Adrenal gland (tissue), 12 donors: Measurements from ENCODE around the gene CADM1. TPM values are rescaled to one million over a fixed set of nuclear protein-coding genes. Genes with fewer than 3 reads are reported as not detected.

Experiments used
- DNase-seq, 7 donors: peaks; one replicate each; pipeline ENCODE4 v3.0.0-alpha.2; 2019 to 2020
- H3K27ac ChIP-seq, 5 donors: fragments of 200-600 bp; sonication (generic) in 4 of 5; 1 replicate in 3 of 5; 2 replicates in 2 of 5; pipeline versions ENCODE4 v1.5.1 to v1.8.0; 2016 to 2020; ENCODE audit warnings: mild to moderate bottlenecking in 1 of 5
- H3K27me3 ChIP-seq: fragments of 200-600 bp; 2 replicates; pipeline ENCODE4 v1.8.0; 2021
- H3K36me3 ChIP-seq, 2 donors: fragments of 200-600 bp; replicated peaks in 1 of 2; 1 replicate in 1 of 2; 2 replicates in 1 of 2; pipeline versions ENCODE4 v1.5.1 to v1.8.0; 2018 to 2022
- H3K4me1 ChIP-seq, 2 donors: fragments of 200-600 bp; replicated peaks in 1 of 2; 1 replicate in 1 of 2; 2 replicates in 1 of 2; pipeline versions ENCODE4 v1.5.1 to v1.8.0; 2018 to 2021
- H3K4me3 ChIP-seq, 4 donors: fragments of 200-600 bp; sonication (generic) in 3 of 4; one replicate each; pipeline ENCODE4 v1.5.1; 2016 to 2018
- H3K9me3 ChIP-seq, 3 donors: fragments of 200-600 bp; sonication (generic) in 1 of 3; replicated peaks in 1 of 3; 1 replicate in 2 of 3; 2 replicates in 1 of 3; pipeline versions ENCODE4 v1.5.1 to v1.8.0; 2016 to 2021
- CTCF ChIP-seq, 6 experiments: fragments of 450-650 bp in 4 of 6; fragments of 200-600 bp in 2 of 6; sonication (generic) in 1 of 6; IDR thresholded peaks; 1 replicate in 5 of 6; 2 replicates in 1 of 6; pipeline versions ENCODE4 v1.5.1 to v1.8.0; 2016 to 2021; ENCODE audit warnings: antibody characterized with exemption in 6 of 6, mild to moderate bottlenecking in 2 of 6, moderate library complexity in 1 of 6
- POLR2A ChIP-seq, 2 donors: fragments of 450-650 bp; IDR thresholded peaks; one replicate each; pipeline ENCODE4 v1.6.1; 2017; ENCODE audit warnings: antibody characterized with exemption in 2 of 2, mild to moderate bottlenecking in 2 of 2, moderate library complexity in 1 of 2
- WGBS, 4 donors: extraction: QIAGEN DNeasy Blood & Tissue Kit in 2 of 4; methylation state at CpG; one replicate each; pipeline versions ENCODE4 v1.1.5 to v1.1.7; 2013 to 2017; 5-methylcytosine and 5-hydroxymethylcytosine counted together
- intact Hi-C, 2 donors: fragments of 100-400 bp; cut with DNase I; formaldehyde crosslinking; loops; one replicate each; pipeline versions ENCODE4 v1.14.1 to v1.15.0; 2022 to 2023
- polyA plus RNA-seq, 3 donors: library from polyadenylated mRNA; stranded (reverse); fragments of 200-250 nt in 2 of 3; fragments of 350-450 nt in 1 of 3; fragmentation: Illumina TruSeq in 1 of 3; extraction: RNeasy Lipid Tissue Mini Kit (QIAGEN cat#74804) in 1 of 3; gene quantifications; one replicate each; pipeline ENCODE4 v1.2.3, GENCODE V29; 2013 to 2014
- total RNA-seq, 9 donors: library from RNA; depleted of rRNA in 4 of 9; stranded (reverse); fragments of >200 nt in 4 of 9; fragments of 120-200 nt in 1 of 9; fragmentation: NEBNext Ultra II Directional in 1 of 9; extraction: Animal tissue kit (Norgen Biotek cat#: 25700) in 1 of 9; gene quantifications; one replicate each; pipeline versions ENCODE4 v1.1.0 to v1.2.4, GENCODE V29; 2013 to 2023
- donor health status: healthy with polysubstance abuse.
- donor health status: Bipolar disorder and iron deficiency.
- donor health status: DM: yes; HTN: yes; CAD: no.
- donor health status: DM: no; HTN: no; CAD: no.
- donor health status: DM: no; HTN: no; CAD: no.
- donor health status: DM: yes; HTN: yes; CAD: no.

The CADM1 gene
- total and polyA plus RNA-seq, 12 donors, result 21.6 to 256 (median 39.8) TPM

GRCh38 chr11:115247953-115248352, 256.3 kb downstream of the CADM1 start:
- Histone ChIP-seq H3K27me3 (no peaks in the 10 kb centered on the region), H3K9me3 (no peaks in the 10 kb centered on the region), H3K36me3 (no peaks in the 10 kb centered on the region), H3K27ac (no peak overlapping the region), H3K4me3 (no peak overlapping the region), H3K4me1 (no peaks in the 10 kb centered on the region)
- no peak for TF ChIP-seq CTCF (IDR thresholded peaks at IDR 0.05)
- no peak for TF ChIP-seq POLR2A (IDR thresholded peaks at IDR 0.05)
- WGBS, 4 donors, result 87 to 97% (median 90%) methylated on average over 1 of the region's 1 CpG
- no peak for DNase-seq
- intact Hi-C loops, result no loop called here

GRCh38 chr11:115247361-115247760, 256.9 kb downstream of the CADM1 start:
- Histone ChIP-seq H3K4me3 (no peak overlapping the region), H3K9me3 (no peaks in the 10 kb centered on the region), H3K27me3 (no peaks in the 10 kb centered on the region), H3K4me1 (no peaks in the 10 kb centered on the region), H3K36me3 (no peaks in the 10 kb centered on the region), H3K27ac (no peak overlapping the region)
- intact Hi-C loops, result no loop called here
- DNase-seq, result no peak
- TF ChIP-seq POLR2A (IDR thresholded peaks at IDR 0.05), result no peak
- TF ChIP-seq CTCF (IDR thresholded peaks at IDR 0.05), result no peak

- no peak overlapping the region for H3K27ac ChIP-seq
- 83 to 92% (median 84%) methylated on average over 7 of the region's 7 CpGs for WGBS, 4 donors
These were observed 259.5 kb downstream of the CADM1 start for GRCh38 chr11:115244758-115245157.

DNA sequence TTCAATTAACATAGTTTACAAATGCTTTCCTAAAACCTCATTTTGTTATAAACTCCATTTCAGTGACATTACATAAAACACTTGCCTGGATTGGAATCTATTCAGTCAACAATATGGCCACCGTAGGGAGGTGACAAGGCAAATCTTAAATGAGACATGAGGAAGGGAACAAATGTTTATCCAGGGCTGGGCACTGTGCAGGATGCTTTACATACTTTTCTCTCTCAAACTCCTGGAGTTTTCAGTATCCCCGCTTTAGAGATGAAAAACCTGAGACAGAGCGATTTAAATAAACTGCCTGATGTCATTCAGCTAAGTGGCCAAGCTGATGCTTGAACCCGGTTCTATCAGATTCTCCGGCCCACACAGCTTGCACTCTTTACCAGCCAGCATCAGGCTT, 259.9 kb downstream of the CADM1 start:
- intact Hi-C loops, result no loop called here
- no peaks in the 10 kb centered on the region for H3K36me3 ChIP-seq
- no peak for DNase-seq
- WGBS, 4 donors, result 78 to 90% (median 87%) methylated on average over 5 of the region's 5 CpGs
- H3K4me3 ChIP-seq, result no peak overlapping the region
- no peak for TF ChIP-seq CTCF (IDR thresholded peaks at IDR 0.05)
- no peak for TF ChIP-seq POLR2A (IDR thresholded peaks at IDR 0.05)
- H3K27me3 ChIP-seq, result no peaks in the 10 kb centered on the region
- no peak overlapping the region for H3K27ac ChIP-seq
- H3K9me3 ChIP-seq, result no peaks in the 10 kb centered on the region
- H3K4me1 ChIP-seq, result peaks cover 0 to 1% of the 10 kb centered on the region in 2 donors

More at GRCh38 chr11:115244758-115245157, 259.5 kb downstream of the CADM1 start:
- intact Hi-C loops, result no loop called here
- no peak for DNase-seq
- no peaks in the 10 kb centered on the region for H3K27me3 ChIP-seq
- TF ChIP-seq POLR2A (IDR thresholded peaks at IDR 0.05), result no peak
- TF ChIP-seq CTCF (IDR thresholded peaks at IDR 0.05), result no peak
- no peaks in the 10 kb centered on the region for H3K9me3 ChIP-seq
- H3K4me1 ChIP-seq, result no peaks in the 10 kb centered on the region
- no peaks in the 10 kb centered on the region for H3K36me3 ChIP-seq
- no peak overlapping the region for H3K4me3 ChIP-seq
